Left ventricle myocardium inferior (tissue), 1 donor: ENCODE measurements around the gene TANGO2. TPM values are rescaled to one million over a fixed set of nuclear protein-coding genes. Genes with fewer than 3 reads are reported as not detected.
A peak's percentile ranks its signal among the peaks of the same experiment; 100 is the strongest.

Source experiments
- DNase-seq: peaks from one replicate; pipeline ENCODE4 v3.0.0-alpha.2; 2020
- H3K27ac ChIP-seq: fragments of 200-600 bp; replicated peaks from 2 replicates; pipeline ENCODE4 v1.8.0; 2021
- H3K27me3 ChIP-seq: fragments of 200-600 bp; 2 replicates; pipeline ENCODE4 v1.8.0; 2021; ENCODE audit warnings: low read depth
- H3K36me3 ChIP-seq: fragments of 200-600 bp; 2 replicates; pipeline ENCODE4 v1.8.0; 2021
- H3K4me1 ChIP-seq: fragments of 200-600 bp; 2 replicates; pipeline ENCODE4 v1.8.0; 2021
- H3K4me3 ChIP-seq: fragments of 200-600 bp; 2 replicates; pipeline ENCODE4 v1.8.0; 2021; ENCODE audit warnings: mild to moderate bottlenecking, moderate library complexity
- H3K9me3 ChIP-seq: fragments of 200-600 bp; replicated peaks from 2 replicates; pipeline ENCODE4 v1.8.0; 2021
- CTCF ChIP-seq: fragments of 200-600 bp; IDR thresholded peaks from 2 replicates; pipeline ENCODE4 v1.8.0; 2021; ENCODE audit warnings: antibody characterized with exemption, mild to moderate bottlenecking, borderline replicate concordance
- intact Hi-C: fragments of 100-400 bp; cut with micrococcal nuclease; formaldehyde crosslinking; loops from one replicate; pipeline ENCODE4 v1.11.0; 2022
- total RNA-seq: library from RNA; stranded (reverse); fragmentation: NEBNext Ultra II Directional; extraction: Animal tissue kit (Norgen Biotek cat#: 25700); gene quantifications from one replicate; pipeline ENCODE4 v1.2.1, GENCODE V29; 2021
- donor health status: DM: no; HTN: yes; CAD: no; lungs with severe emphysema.

The TANGO2 gene
- total RNA-seq, 1 donor from 2014 or later = 71.7 TPM

- peaks cover 47% of the 10 kb centered on the region for H3K36me3 ChIP-seq
- H3K4me1 ChIP-seq = peaks cover 46% of the 10 kb centered on the region
- no peaks in the 10 kb centered on the region for H3K27me3 ChIP-seq
- TF ChIP-seq CTCF = no peak
- H3K4me3 ChIP-seq = no peak overlapping the region
- no peaks in the 10 kb centered on the region for H3K9me3 ChIP-seq
- intact Hi-C loops = no loop called here
- DNase-seq = no peak
- H3K27ac ChIP-seq = peak overlapping the region; percentile 94
Measured at GRCh38 chr22:19981961-19982920, 38.7 kb upstream of the TANGO2 start.

- H3K4me3 ChIP-seq = no peak overlapping the region
- no peak for TF ChIP-seq CTCF
- H3K4me1 ChIP-seq = peaks cover 54% of the 10 kb centered on the region
- intact Hi-C loops = no loop called here
- H3K27ac ChIP-seq = peak overlapping the region; percentile 94
- no peaks in the 10 kb centered on the region for H3K27me3 ChIP-seq
- no peaks in the 10 kb centered on the region for H3K9me3 ChIP-seq
- H3K36me3 ChIP-seq = peaks cover 39% of the 10 kb centered on the region
- DNase-seq = no peak
Measured at GRCh38 chr22:19982991-19983578, 37.8 kb upstream of the TANGO2 start.

GRCh38 chr22:19983741-19984140, 37.2 kb upstream of the TANGO2 start:
- H3K27ac ChIP-seq = peak overlapping the region; percentile 94
- intact Hi-C loops = no loop called here
- H3K4me1 ChIP-seq = peaks cover 61% of the 10 kb centered on the region
- H3K9me3 ChIP-seq = no peaks in the 10 kb centered on the region
- peaks cover 33% of the 10 kb centered on the region for H3K36me3 ChIP-seq
- peak overlapping the region; percentile 30 for H3K4me3 ChIP-seq
- no peak for TF ChIP-seq CTCF
- no peaks in the 10 kb centered on the region for H3K27me3 ChIP-seq
- no peak for DNase-seq

GRCh38 chr22:19984201-19984753, 36.6 kb upstream of the TANGO2 start:
- H3K9me3 ChIP-seq = no peaks in the 10 kb centered on the region
- H3K27ac ChIP-seq = peak overlapping the region; percentile 94
- no peaks in the 10 kb centered on the region for H3K27me3 ChIP-seq
- peak overlapping the region; percentile 94 for H3K4me3 ChIP-seq
- no peak for TF ChIP-seq CTCF
- peaks cover 66% of the 10 kb centered on the region for H3K4me1 ChIP-seq
- peaks cover 27% of the 10 kb centered on the region for H3K36me3 ChIP-seq
- intact Hi-C loops = no loop called here
- DNase-seq = peak; percentile 71

- Histone ChIP-seq H3K9me3 (no peaks in the 10 kb centered on the region), H3K4me1 (peaks cover 66% of the 10 kb centered on the region), H3K36me3 (peaks cover 19% of the 10 kb centered on the region), H3K27ac (peak overlapping the region; percentile 94), H3K27me3 (no peaks in the 10 kb centered on the region), H3K4me3 (peak overlapping the region; percentile 94)
- TF ChIP-seq CTCF = no peak
- no peak for DNase-seq
- intact Hi-C loops = no loop called here
Measured at GRCh38 chr22:19984851-19985811, 35.8 kb upstream of the TANGO2 start.
